HG02973 (cell line): Measurements from ENCODE around the gene RAB34.

Experiments
- ATAC-seq: cut with Tn5 transposase; IDR thresholded peaks from one replicate; pipeline ENCODE4 v1.9.1; 2021; ENCODE audit warnings: moderate library complexity; ENCODE audit not compliant: unreplicated experiment

Gene RAB34

GRCh38 chr17:28717578-28718332 lies at the start of gene RAB34:
RAB34 (minus strand) TSS chr17:28717868; CDS start chr17:28717266, 602 bp downstream.
- ATAC-seq, result no peak

- ATAC-seq, result no peak
Measured at GRCh38 chr17:28765038-28765437, 47.4 kb upstream of the RAB34 start.

- peak; percentile 31 for ATAC-seq
Measured at GRCh38 chr17:28763804-28764266, 46.2 kb upstream of the RAB34 start.

GRCh38 chr17:28763137-28763799 lies 45.6 kb upstream of the RAB34 start:
- ATAC-seq, result peak; percentile 46

GRCh38 chr17:28760601-28761562 lies 43.2 kb upstream of the RAB34 start:
- no peak for ATAC-seq

GRCh38 chr17:28759256-28759865 lies 41.7 kb upstream of the RAB34 start:
- ATAC-seq, result no peak

- no peak for ATAC-seq
Measured at GRCh38 chr17:28758411-28759121, 40.9 kb upstream of the RAB34 start.

- ATAC-seq, result no peak
Measured at GRCh38 chr17:28756049-28756804, 38.6 kb upstream of the RAB34 start.

- no peak for ATAC-seq
Measured at GRCh38 chr17:28755486-28755885, 37.8 kb upstream of the RAB34 start.

- ATAC-seq, result no peak
Measured at GRCh38 chr17:28751600-28752366, 34.1 kb upstream of the RAB34 start.

- peak; percentile 57 for ATAC-seq
Measured at GRCh38 chr17:28750178-28751047, 32.7 kb upstream of the RAB34 start.

- ATAC-seq, result peak; percentile 3
Measured at GRCh38 chr17:28749516-28750177, 32.0 kb upstream of the RAB34 start.

- no peak for ATAC-seq
Measured at GRCh38 chr17:28748852-28749515, 31.3 kb upstream of the RAB34 start.

- no peak for ATAC-seq
Measured at GRCh38 chr17:28747801-28748750, 30.4 kb upstream of the RAB34 start.

- ATAC-seq, result no peak
Measured at GRCh38 chr17:28747051-28747691, 29.5 kb upstream of the RAB34 start.
